Stimulated activated naive CD4-positive, alpha-beta T cell treated with Interleukin-2 at 50 U/mL for 16 hours (primary cell): ENCODE data around the gene RPAP2.

Experiments used
- DNase-seq: peaks from one replicate; lab custom pipeline; 2025; lab: John Stamatoyannopoulos, UW

RPAP2 gene

DNA sequence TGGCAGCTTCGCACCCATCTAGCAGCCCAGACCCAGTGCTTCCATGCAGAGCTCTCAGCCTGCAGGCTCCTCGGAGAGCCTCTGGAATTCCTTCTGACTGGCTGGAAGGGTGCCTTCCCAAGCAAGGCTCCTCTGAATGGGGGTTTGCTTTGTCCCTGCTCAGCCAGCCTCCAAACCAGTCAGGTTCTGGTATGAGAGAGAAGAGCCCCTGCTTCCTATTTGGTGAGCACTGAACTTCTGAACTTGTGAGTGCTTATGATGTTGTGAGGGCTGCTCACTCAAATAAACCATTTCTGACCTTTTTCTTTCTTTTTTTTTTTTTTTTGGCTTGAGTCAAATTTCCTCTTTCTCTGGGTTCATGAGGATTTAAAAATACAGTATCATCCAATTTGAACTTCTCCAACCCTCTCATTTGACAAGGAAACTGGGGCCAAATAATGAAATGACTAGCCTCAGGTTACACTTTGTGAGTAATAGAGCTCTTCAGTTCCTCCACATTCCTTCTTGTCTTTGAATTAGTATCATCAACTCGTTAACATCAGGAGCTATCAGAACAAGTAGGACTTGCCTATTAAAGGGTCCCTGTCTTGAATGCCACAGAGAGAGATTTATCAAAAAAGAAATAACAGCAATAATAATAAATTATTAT, 148.3 kb downstream of the RPAP2 start:
- no peak for DNase-seq

DNA sequence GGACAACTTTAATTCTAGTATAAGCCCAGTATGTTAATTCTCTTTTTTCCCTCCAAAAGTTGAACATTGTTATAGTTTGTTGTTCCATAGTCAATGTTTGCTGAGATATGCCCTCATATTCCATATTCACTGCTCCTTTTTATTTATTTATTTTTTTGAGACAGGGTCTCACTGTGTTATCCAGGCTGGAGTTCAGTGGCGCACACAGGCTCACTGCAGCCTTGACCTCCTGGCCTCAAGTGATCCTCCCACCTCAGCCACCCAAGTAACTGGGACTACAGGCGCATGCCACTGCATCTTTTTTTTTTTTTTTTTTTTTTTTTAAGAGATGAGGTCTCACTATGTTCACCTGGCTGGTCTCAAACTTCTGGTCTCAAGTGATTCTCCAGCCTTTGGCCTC, 149.1 kb downstream of the RPAP2 start:
- DNase-seq: no peak
